HG02970 (cell line): ENCODE measurements around the gene VEPH1.

ENCODE experiments used
- ATAC-seq: cut with Tn5 transposase; IDR thresholded peaks from one replicate; pipeline ENCODE4 v1.9.1; 2021; ENCODE audit warnings: mild to moderate bottlenecking, moderate library complexity, moderate number of reproducible peaks; ENCODE audit not compliant: unreplicated experiment, low FRiP score

Gene VEPH1

GRCh38 chr3:157313186-157313585 is 190.0 kb downstream of the VEPH1 start:
- ATAC-seq, result no peak

GRCh38 chr3:157312376-157312745 is 190.9 kb downstream of the VEPH1 start:
- ATAC-seq, result no peak

GRCh38 chr3:157311633-157312375 is 191.4 kb downstream of the VEPH1 start:
- ATAC-seq, result no peak

DNA sequence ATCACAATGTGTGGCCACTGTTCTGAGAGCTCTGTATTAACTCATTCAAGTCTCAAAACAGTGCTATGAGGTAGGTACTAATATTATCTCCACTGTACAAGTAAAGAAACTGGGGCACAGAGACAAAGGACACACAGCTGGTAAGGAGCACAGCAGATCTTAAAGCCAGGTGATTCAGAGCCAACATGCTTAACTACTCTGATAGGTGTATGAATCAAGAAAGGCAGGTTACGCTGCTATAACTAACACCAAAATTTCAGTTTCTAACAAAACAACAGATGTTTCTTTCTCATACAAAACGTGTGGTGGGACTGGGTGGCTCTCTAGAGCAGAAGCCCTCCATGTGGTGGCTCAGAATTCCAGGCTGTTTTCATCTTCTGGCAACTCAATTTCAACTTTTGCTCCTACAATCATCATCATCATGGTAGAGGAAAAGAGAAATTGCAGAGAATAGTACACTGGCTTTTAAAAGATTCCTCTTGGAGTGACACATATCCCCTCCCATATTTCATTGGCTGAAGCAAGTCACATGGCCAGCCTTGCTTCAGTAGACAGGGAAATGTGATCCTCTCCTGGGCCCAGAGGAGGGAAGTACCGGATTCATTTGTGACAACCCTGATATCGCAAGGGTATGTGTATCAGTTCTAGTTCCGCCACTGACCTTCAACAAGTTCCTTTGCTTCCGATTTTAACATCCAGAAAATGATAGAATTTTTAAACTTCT is 192.7 kb downstream of the VEPH1 start:
- ATAC-seq, result no peak

GRCh38 chr3:157306502-157306901 is 196.7 kb downstream of the VEPH1 start:
- no peak for ATAC-seq

GRCh38 chr3:157305392-157305791 is 197.8 kb downstream of the VEPH1 start:
- ATAC-seq, result no peak

DNA sequence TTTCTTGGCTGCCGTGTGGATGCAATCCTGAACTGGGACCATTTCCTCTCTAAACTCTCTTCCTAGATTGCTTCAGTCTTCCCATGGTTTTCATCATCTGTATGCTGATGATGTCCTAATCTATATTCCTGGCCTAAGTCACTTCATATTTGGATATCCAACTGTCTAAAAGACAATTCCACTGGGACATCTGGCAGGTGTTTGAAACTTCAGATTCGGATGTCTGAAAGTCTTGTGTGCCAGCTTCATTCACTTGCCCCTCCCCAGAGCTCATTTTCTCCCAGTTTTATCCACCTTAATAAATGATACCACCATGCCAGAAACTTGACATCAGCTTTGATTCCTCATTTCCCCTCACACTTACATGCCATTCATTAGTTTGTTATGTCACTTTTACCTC is 201.5 kb downstream of the VEPH1 start:
- ATAC-seq, result no peak

DNA sequence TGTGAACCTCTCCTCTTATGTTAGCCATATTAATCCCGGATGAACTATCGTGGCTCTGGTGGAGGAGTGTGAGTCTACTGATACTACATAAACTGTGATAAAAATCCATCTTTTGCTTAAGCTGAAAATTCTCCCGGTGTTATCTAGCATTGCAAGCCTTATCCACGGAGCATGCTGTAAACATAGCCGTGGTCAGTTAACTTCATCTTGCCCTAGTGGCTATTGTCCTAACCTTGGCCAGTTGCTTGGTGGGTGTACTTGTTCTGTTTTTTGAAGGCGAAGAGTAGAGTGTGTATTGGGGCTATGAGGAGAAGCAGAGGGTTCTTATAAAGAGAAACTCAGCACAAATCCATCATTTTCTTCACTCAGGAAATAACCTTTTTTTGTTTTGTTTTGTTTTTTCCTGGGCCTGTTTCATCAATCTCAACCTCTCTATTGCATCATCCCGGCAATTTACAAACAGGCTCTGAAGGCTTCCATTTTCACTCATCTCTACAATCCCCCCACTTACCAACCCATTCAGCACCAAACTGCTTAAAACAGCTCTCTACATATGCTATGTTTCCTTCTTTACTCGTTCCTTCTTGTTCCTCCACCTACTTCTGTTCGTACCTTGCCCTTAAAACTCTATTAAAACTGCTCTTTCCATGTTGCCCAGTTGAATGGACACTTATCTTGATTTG is 202.1 kb downstream of the VEPH1 start:
- no peak for ATAC-seq

DNA sequence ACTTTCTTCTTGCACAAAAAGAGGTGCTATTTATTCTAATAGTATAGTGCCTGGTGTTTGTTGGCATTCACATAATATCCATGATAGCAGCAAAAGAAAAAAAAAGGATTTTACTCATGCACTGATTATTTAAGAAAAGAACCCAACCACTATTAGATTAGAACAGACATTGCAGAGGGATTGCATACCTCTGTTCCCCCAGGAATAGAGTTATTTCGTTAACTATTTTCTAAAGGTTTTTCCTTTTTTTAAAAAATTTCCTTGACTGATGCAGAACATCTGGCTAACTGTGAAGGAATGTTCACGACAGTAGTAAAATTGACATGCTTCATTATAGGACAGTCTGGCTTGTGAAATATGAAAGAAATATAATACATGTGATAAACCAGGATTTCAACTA is 203.1 kb downstream of the VEPH1 start:
- ATAC-seq, result no peak

- no peak for ATAC-seq
These were observed 205.8 kb downstream of the VEPH1 start for GRCh38 chr3:157297328-157297915.

GRCh38 chr3:157294953-157295352 is 208.3 kb downstream of the VEPH1 start:
- ATAC-seq, result no peak

GRCh38 chr3:157294491-157294890 is 208.7 kb downstream of the VEPH1 start:
- ATAC-seq, result no peak

DNA sequence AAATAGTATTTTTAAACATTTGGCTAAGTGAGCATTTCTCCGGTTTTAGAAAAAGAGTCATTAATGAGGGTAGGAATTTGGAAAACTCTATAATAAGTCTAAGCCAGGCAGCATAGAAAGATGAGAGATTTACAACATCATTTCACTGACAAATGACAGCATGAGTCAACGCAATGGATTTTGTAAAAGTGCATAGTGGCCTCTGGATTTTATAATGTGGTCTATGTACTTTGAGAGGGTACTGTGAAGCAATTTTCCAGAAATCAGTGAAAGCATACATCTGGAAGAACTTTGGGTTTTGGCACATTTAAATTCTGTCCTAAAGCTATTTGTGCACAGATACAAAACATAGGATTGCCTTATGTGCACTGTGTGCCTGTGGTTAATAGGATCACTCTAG is 212.4 kb downstream of the VEPH1 start:
- no peak for ATAC-seq

GRCh38 chr3:157285966-157286365 is 217.2 kb downstream of the VEPH1 start:
- ATAC-seq, result no peak

DNA sequence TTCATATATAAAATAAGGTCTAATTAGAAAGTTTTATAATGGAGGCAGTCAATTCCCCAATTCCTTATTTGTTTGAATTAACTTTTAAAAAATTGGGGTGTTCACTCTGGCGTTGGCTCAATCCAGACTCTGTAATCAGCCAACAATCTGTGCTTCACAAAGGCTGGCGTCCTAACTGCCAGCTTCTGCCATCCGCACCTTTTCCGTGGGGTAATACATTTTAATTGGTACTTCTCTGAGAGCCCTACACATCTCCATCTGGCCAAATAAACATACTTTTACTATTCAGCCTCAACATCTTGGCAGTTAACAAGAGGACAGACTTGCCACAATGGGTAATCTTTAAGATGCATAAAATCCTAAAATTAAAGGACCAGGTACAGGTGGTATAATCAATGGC is 218.1 kb downstream of the VEPH1 start:
- no peak for ATAC-seq

- ATAC-seq, result no peak
These were observed 218.5 kb downstream of the VEPH1 start for GRCh38 chr3:157284688-157285087.

- no peak for ATAC-seq
These were observed 220.7 kb downstream of the VEPH1 start for GRCh38 chr3:157282261-157283191.

DNA sequence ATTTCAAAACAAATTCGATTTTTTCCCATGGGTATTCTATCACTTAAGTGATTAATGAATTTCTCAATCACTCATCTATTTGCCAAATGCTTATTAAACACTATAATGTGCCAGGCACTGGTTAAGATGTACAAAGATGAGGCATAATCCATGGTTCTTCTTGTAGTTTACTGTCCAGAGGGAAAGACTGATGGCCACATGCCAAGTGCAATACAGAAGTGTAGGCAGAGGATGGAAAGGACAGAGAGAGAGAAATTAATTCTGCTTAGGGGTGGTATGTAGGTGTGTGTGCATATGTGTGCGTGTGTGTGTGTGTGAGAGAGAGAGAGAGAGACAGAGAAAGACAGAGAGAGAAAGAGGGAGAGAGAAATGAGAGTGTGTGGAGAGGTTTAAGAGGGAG is 222.4 kb downstream of the VEPH1 start:
- ATAC-seq, result no peak

- no peak for ATAC-seq
These were observed 222.9 kb downstream of the VEPH1 start for GRCh38 chr3:157280354-157280753.

DNA sequence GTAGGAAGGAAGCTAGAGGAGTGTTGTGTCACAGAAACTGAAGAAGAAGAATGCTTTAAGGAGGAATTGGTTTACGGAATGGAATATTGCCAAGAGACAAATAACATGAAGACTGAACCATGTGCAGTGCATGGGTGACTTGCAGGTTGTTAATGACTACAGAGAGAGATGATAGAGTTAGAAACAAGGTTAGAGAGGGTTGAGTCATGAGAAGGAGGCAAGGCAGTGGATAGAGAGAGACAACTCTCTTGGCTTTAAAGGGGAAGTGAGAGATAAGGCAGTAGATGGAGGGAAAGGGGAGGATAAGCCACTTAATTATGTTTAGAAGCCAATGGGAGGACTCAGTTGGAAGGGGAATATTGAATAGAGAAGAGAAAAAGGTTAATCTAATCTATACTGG is 224.0 kb downstream of the VEPH1 start:
- ATAC-seq, result no peak
